ENCODE results near the gene LRRC49.

- TF ChIP-seq, protein P1, sequence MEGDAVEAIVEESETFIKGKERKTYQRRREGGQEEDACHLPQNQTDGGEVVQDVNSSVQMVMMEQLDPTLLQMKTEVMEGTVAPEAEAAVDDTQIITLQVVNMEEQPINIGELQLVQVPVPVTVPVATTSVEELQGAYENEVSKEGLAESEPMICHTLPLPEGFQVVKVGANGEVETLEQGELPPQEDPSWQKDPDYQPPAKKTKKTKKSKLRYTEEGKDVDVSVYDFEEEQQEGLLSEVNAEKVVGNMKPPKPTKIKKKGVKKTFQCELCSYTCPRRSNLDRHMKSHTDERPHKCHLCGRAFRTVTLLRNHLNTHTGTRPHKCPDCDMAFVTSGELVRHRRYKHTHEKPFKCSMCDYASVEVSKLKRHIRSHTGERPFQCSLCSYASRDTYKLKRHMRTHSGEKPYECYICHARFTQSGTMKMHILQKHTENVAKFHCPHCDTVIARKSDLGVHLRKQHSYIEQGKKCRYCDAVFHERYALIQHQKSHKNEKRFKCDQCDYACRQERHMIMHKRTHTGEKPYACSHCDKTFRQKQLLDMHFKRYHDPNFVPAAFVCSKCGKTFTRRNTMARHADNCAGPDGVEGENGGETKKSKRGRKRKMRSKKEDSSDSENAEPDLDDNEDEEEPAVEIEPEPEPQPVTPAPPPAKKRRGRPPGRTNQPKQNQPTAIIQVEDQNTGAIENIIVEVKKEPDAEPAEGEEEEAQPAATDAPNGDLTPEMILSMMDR (conservative IDR thresholded peaks at IDR 0.05; ENCODE audit: low read length) = no peak
- no peak for TF ChIP-seq EZH2phosphoT487 (IDR thresholded peaks at IDR 0.05; ENCODE audit: borderline replicate concordance, low read depth, low read length)
Measured at GRCh38 chr15:70875001-70875782, 17.4 kb upstream of the LRRC49 start.
